HG03575 (cell line): ENCODE results near the gene APPL2.

ENCODE experiments used
- ATAC-seq: cut with Tn5 transposase; IDR thresholded peaks from one replicate; pipeline ENCODE4 v1.9.1; 2021; ENCODE audit not compliant: unreplicated experiment, insufficient number of reproducible peaks, low FRiP score; ENCODE audit errors: extremely low read depth

The APPL2 gene

GRCh38 chr12:105225505-105226015 is 10.4 kb downstream of the APPL2 start:
- ATAC-seq: no peak

GRCh38 chr12:105224399-105224798 is 11.6 kb downstream of the APPL2 start:
- no peak for ATAC-seq

- no peak for ATAC-seq
Observed at GRCh38 chr12:105223884-105224283, 12.1 kb downstream of the APPL2 start.

GRCh38 chr12:105223352-105223845 is 12.6 kb downstream of the APPL2 start:
- no peak for ATAC-seq

- ATAC-seq: no peak
Observed at GRCh38 chr12:105222726-105223351, 13.1 kb downstream of the APPL2 start.

GRCh38 chr12:105222284-105222655 is 13.7 kb downstream of the APPL2 start:
- no peak for ATAC-seq

GRCh38 chr12:105221583-105222283 is 14.2 kb downstream of the APPL2 start:
- no peak for ATAC-seq

- ATAC-seq: no peak
Observed at GRCh38 chr12:105220929-105221290, 15.1 kb downstream of the APPL2 start.

GRCh38 chr12:105220150-105220928 is 15.6 kb downstream of the APPL2 start:
- no peak for ATAC-seq

GRCh38 chr12:105219261-105220028 is 16.5 kb downstream of the APPL2 start:
- ATAC-seq: no peak

- ATAC-seq: no peak
Observed at GRCh38 chr12:105218434-105218833, 17.5 kb downstream of the APPL2 start.

GRCh38 chr12:105214670-105215375 is 21.2 kb downstream of the APPL2 start:
- no peak for ATAC-seq

- ATAC-seq: no peak
Observed at GRCh38 chr12:105214148-105214547, 21.8 kb downstream of the APPL2 start.

- no peak for ATAC-seq
Observed at GRCh38 chr12:105212438-105212837, 23.5 kb downstream of the APPL2 start.

- no peak for ATAC-seq
Observed at GRCh38 chr12:105209091-105209490, 26.9 kb downstream of the APPL2 start.

- ATAC-seq: no peak
Observed at GRCh38 chr12:105206686-105207374, 29.1 kb downstream of the APPL2 start.

- ATAC-seq: no peak
Observed at GRCh38 chr12:105205322-105206048, 30.5 kb downstream of the APPL2 start.
